ENCODE measurements around the gene PRAMEF8.
"Not testable (repeated sequence)": the region's sequence is repeated elsewhere in the genome, so short reads cannot be mapped to it uniquely, and the experiment has no call there.

DNA sequence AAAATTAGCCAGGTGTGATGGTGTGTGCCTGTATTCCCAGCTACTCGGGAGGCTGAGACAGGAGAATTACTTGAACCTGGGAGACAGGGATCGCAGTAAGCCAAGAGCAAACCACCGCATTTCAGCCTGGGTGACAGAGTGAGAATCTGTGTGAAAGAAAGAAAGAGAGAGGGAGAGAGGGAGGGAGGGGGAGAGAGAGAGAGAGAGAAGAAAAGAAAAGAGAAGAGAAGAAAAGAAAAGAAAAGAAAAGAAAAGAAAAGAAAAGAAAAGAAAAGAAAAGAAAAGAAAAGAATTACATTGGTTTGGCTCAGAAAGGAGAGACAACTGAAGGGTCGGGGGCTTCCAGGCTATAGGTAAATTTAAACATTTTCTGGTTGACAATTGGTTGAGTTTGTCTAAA is 45.3 kb downstream of the PRAMEF8 start:
- TF ChIP-seq, protein P1, sequence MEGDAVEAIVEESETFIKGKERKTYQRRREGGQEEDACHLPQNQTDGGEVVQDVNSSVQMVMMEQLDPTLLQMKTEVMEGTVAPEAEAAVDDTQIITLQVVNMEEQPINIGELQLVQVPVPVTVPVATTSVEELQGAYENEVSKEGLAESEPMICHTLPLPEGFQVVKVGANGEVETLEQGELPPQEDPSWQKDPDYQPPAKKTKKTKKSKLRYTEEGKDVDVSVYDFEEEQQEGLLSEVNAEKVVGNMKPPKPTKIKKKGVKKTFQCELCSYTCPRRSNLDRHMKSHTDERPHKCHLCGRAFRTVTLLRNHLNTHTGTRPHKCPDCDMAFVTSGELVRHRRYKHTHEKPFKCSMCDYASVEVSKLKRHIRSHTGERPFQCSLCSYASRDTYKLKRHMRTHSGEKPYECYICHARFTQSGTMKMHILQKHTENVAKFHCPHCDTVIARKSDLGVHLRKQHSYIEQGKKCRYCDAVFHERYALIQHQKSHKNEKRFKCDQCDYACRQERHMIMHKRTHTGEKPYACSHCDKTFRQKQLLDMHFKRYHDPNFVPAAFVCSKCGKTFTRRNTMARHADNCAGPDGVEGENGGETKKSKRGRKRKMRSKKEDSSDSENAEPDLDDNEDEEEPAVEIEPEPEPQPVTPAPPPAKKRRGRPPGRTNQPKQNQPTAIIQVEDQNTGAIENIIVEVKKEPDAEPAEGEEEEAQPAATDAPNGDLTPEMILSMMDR (IDR thresholded peaks at IDR 0.05), result not testable (repeated sequence)
- TF ChIP-seq POLR2A (IDR thresholded peaks at IDR 0.05), result not testable (repeated sequence)

Measured in body of pancreas (tissue), 4 donors.